Left ventricle myocardium inferior (tissue), 1 donor: ENCODE measurements around the gene COASY. TPM values are rescaled to one million over a fixed set of nuclear protein-coding genes. Genes with fewer than 3 reads are reported as not detected.

Source experiments
- DNase-seq: peaks from one replicate; pipeline ENCODE4 v3.0.0-alpha.2; 2020
- H3K27ac ChIP-seq: fragments of 200-600 bp; replicated peaks from 2 replicates; pipeline ENCODE4 v1.8.0; 2021
- H3K27me3 ChIP-seq: fragments of 200-600 bp; 2 replicates; pipeline ENCODE4 v1.8.0; 2021; ENCODE audit warnings: low read depth
- H3K36me3 ChIP-seq: fragments of 200-600 bp; 2 replicates; pipeline ENCODE4 v1.8.0; 2021
- H3K4me1 ChIP-seq: fragments of 200-600 bp; 2 replicates; pipeline ENCODE4 v1.8.0; 2021
- H3K4me3 ChIP-seq: fragments of 200-600 bp; 2 replicates; pipeline ENCODE4 v1.8.0; 2021; ENCODE audit warnings: mild to moderate bottlenecking, moderate library complexity
- H3K9me3 ChIP-seq: fragments of 200-600 bp; replicated peaks from 2 replicates; pipeline ENCODE4 v1.8.0; 2021
- CTCF ChIP-seq: fragments of 200-600 bp; IDR thresholded peaks from 2 replicates; pipeline ENCODE4 v1.8.0; 2021; ENCODE audit warnings: antibody characterized with exemption, mild to moderate bottlenecking, borderline replicate concordance
- intact Hi-C: fragments of 100-400 bp; cut with micrococcal nuclease; formaldehyde crosslinking; loops from one replicate; pipeline ENCODE4 v1.11.0; 2022
- long read RNA-seq: library from polyadenylated mRNA; unstranded; transcript quantifications from one replicate; pipeline ENCODE4 v2.0.0, GENCODE V29; 2021
- total RNA-seq: library from RNA; stranded (reverse); fragmentation: NEBNext Ultra II Directional; extraction: Animal tissue kit (Norgen Biotek cat#: 25700); gene quantifications from one replicate; pipeline ENCODE4 v1.2.1, GENCODE V29; 2021
- donor health status: DM: no; HTN: yes; CAD: no; lungs with severe emphysema.

The COASY gene
- 48.8 TPM for total RNA-seq
- long read RNA-seq, transcript COASY-202 (10 exons, 2,071 nt) = minor isoform, 9 of 48 reads
- long read RNA-seq, transcript COASY-201 (9 exons, 2,458 nt) = major isoform, 29 of 48 reads
- long read RNA-seq, partial matches to known transcripts = 4 of 48 reads
- long read RNA-seq, other reads (novel, unspliced or antisense) = 6 of 48 reads

GRCh38 chr17:42561897-42562387 is at the start of gene COASY:
Gene COASY (plus strand): TSS chr17:42562148. CDS start chr17:42562623, 475 bp downstream.
- no peak for TF ChIP-seq CTCF
- H3K9me3 ChIP-seq = no peaks in the 10 kb centered on the region
- intact Hi-C loops = no loop called here

GRCh38 chr17:42512246-42512645 is 49.7 kb upstream of the COASY start:
- Histone ChIP-seq H3K27ac (peak overlapping the region; percentile 79), H3K27me3 (no peaks in the 10 kb centered on the region), H3K4me1 (peaks cover 39% of the 10 kb centered on the region), H3K36me3 (peaks cover 61% of the 10 kb centered on the region), H3K9me3 (no peaks in the 10 kb centered on the region), H3K4me3 (no peak overlapping the region)
- DNase-seq = no peak
- intact Hi-C loops = no loop called here
- no peak for TF ChIP-seq CTCF

More at GRCh38 chr17:42561897-42562387, at the start of gene COASY:
- Histone ChIP-seq H3K27me3 (no peaks in the 10 kb centered on the region), H3K4me3 (peak within 1 kb of the TSS; percentile 96), H3K27ac (peak within 1 kb of the TSS; percentile 91), H3K36me3 (peaks cover 21% of the 10 kb centered on the region), H3K4me1 (peaks cover 50% of the 10 kb centered on the region)
- DNase-seq = peak; percentile 95

- intact Hi-C loops = no loop called here
- Histone ChIP-seq H3K27ac (peak overlapping the region; percentile 79), H3K27me3 (no peaks in the 10 kb centered on the region), H3K9me3 (no peaks in the 10 kb centered on the region), H3K4me1 (peaks cover 44% of the 10 kb centered on the region), H3K4me3 (no peak overlapping the region), H3K36me3 (peaks cover 55% of the 10 kb centered on the region)
- no peak for DNase-seq
- TF ChIP-seq CTCF = no peak
These were observed 49.2 kb upstream of the COASY start for GRCh38 chr17:42512733-42513251.

GRCh38 chr17:42513686-42514085 is 48.3 kb upstream of the COASY start:
- Histone ChIP-seq H3K27me3 (no peaks in the 10 kb centered on the region), H3K36me3 (peaks cover 46% of the 10 kb centered on the region), H3K4me1 (peaks cover 53% of the 10 kb centered on the region), H3K4me3 (no peak overlapping the region), H3K27ac (peak overlapping the region; percentile 79), H3K9me3 (no peaks in the 10 kb centered on the region)
- TF ChIP-seq CTCF = no peak
- intact Hi-C loops = no loop called here
- DNase-seq = no peak

- Histone ChIP-seq H3K4me1 (peaks cover 59% of the 10 kb centered on the region), H3K27me3 (no peaks in the 10 kb centered on the region), H3K9me3 (no peaks in the 10 kb centered on the region), H3K4me3 (no peak overlapping the region), H3K36me3 (peaks cover 40% of the 10 kb centered on the region), H3K27ac (peak overlapping the region; percentile 79)
- no peak for DNase-seq
- TF ChIP-seq CTCF = no peak
- intact Hi-C loops = no loop called here
These were observed 47.7 kb upstream of the COASY start for GRCh38 chr17:42514279-42514678.
